ENCODE data around the gene ADGRD1. TPM values are rescaled to one million over a fixed set of nuclear protein-coding genes. Genes with fewer than 3 reads are reported as not detected.

ADGRD1 gene
- total RNA-seq, 1 donor from 2014 or later = 35.8 TPM

DNA sequence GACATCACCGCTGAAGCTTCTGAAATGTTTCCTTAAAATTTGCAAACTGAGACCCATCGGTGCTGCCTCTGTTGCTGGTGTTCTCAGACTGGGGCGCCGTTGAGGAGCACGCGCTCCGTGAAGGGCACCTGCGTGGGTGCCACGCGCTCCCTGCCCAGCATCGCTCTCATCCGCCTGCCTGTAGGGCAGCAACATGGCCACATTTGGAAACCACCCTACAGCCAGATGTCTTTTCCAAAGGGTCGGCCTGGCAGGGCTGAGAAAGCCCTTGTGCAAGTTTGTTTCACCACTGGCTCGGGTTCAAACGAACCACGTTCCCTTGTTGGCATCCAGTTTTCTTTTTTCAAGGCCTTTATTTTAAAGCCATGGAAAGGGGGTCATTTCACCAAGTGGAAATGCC, 13.9 kb downstream of the ADGRD1 start:
- TF ChIP-seq POLR2A (IDR thresholded peaks at IDR 0.05) (no peak), POLR2AphosphoS5 (IDR thresholded peaks at IDR 0.05; ENCODE audit: insufficient read depth in 1 of 2, low read depth in 1 of 2) (peak in 1 of 2 donors; percentile 15)
- TF ChIP-seq, protein P1, sequence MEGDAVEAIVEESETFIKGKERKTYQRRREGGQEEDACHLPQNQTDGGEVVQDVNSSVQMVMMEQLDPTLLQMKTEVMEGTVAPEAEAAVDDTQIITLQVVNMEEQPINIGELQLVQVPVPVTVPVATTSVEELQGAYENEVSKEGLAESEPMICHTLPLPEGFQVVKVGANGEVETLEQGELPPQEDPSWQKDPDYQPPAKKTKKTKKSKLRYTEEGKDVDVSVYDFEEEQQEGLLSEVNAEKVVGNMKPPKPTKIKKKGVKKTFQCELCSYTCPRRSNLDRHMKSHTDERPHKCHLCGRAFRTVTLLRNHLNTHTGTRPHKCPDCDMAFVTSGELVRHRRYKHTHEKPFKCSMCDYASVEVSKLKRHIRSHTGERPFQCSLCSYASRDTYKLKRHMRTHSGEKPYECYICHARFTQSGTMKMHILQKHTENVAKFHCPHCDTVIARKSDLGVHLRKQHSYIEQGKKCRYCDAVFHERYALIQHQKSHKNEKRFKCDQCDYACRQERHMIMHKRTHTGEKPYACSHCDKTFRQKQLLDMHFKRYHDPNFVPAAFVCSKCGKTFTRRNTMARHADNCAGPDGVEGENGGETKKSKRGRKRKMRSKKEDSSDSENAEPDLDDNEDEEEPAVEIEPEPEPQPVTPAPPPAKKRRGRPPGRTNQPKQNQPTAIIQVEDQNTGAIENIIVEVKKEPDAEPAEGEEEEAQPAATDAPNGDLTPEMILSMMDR (IDR thresholded peaks at IDR 0.05) = no peak
- H3K27ac ChIP-seq = no peak overlapping the region
- peaks cover 14% of the 10 kb centered on the region for H3K4me1 ChIP-seq
- intact Hi-C loops (cut with DNase I) = no loop called here
- H3K9me3 ChIP-seq = no peaks in the 10 kb centered on the region
- H3K4me3 ChIP-seq = no peak overlapping the region
- no peaks in the 10 kb centered on the region for H3K27me3 ChIP-seq
- H3K36me3 ChIP-seq = no peaks in the 10 kb centered on the region
- peak in 1 of 2 donors; percentile 32 for DNase-seq (ENCODE audit: extremely low spot score in 2 of 2)

GRCh38 chr12:130968611-130969010, 14.9 kb downstream of the ADGRD1 start:
- no peaks in the 10 kb centered on the region for H3K9me3 ChIP-seq
- no peak overlapping the region for H3K27ac ChIP-seq
- TF ChIP-seq POLR2A (IDR thresholded peaks at IDR 0.05) = no peak
- TF ChIP-seq POLR2AphosphoS5 (IDR thresholded peaks at IDR 0.05; ENCODE audit: insufficient read depth in 1 of 2, low read depth in 1 of 2) = no peak
- TF ChIP-seq, protein P1 (IDR thresholded peaks at IDR 0.05) = no peak
- peaks cover 21% of the 10 kb centered on the region for H3K4me1 ChIP-seq
- no peak overlapping the region for H3K4me3 ChIP-seq
- no peak for DNase-seq (ENCODE audit: extremely low spot score in 2 of 2)
- intact Hi-C loops (cut with DNase I) = no loop called here
- H3K36me3 ChIP-seq = no peaks in the 10 kb centered on the region
- no peaks in the 10 kb centered on the region for H3K27me3 ChIP-seq

GRCh38 chr12:130969223-130969622, 15.5 kb downstream of the ADGRD1 start:
- Histone ChIP-seq H3K4me3 (no peak overlapping the region), H3K4me1 (peaks cover 21% of the 10 kb centered on the region), H3K36me3 (peaks cover 0 to under 1% of the 10 kb centered on the region in 2 donors), H3K27ac (no peak overlapping the region), H3K9me3 (no peaks in the 10 kb centered on the region), H3K27me3 (no peaks in the 10 kb centered on the region)
- DNase-seq (ENCODE audit: extremely low spot score in 2 of 2) = no peak
- intact Hi-C loops (cut with DNase I) = no loop called here
- TF ChIP-seq, protein P1 (IDR thresholded peaks at IDR 0.05) = no peak
- TF ChIP-seq POLR2A (IDR thresholded peaks at IDR 0.05) (no peak), POLR2AphosphoS5 (IDR thresholded peaks at IDR 0.05; ENCODE audit: insufficient read depth in 1 of 2, low read depth in 1 of 2) (no peak)

DNA sequence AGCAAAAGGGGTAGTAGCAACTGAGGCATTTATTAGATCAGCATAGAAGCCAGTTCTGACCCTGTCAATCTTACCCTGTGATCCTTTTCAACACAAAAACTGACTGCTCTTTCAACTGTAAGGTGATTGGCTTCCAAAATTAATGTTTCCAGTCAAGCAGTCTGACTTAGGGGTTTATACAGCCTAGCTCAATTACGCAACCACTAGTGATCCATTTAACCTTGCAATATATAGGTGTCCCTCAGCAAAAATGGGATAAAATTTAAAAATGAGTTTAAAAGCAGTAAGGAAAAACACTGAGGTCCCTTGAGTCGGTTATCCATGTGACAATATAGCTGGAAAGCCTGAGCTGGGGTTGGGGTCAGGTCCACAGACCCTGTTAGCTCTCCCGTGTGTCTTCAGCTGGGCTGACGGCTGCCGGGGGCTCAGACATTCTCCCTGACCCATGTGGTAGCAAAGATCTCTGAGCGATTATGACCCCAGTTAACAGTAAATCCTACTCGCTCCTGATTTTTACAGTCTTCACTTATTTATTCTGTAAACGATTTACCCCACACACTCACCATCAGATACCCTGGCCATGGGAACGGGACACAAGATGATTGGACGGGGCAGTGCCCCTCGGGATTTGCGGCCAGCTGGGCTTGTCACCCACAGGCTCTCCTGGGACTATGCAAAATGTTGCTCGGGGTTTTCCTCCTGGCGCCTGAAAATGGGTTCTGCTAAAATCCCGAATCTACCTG, 16.6 kb downstream of the ADGRD1 start:
- H3K9me3 ChIP-seq = no peaks in the 10 kb centered on the region
- no peak overlapping the region for H3K4me3 ChIP-seq
- TF ChIP-seq POLR2AphosphoS5 (IDR thresholded peaks at IDR 0.05; ENCODE audit: insufficient read depth in 1 of 2, low read depth in 1 of 2) = no peak
- no peak for TF ChIP-seq POLR2A (IDR thresholded peaks at IDR 0.05)
- TF ChIP-seq, protein P1 (IDR thresholded peaks at IDR 0.05) = no peak
- intact Hi-C loops (cut with DNase I) = no loop called here
- H3K4me1 ChIP-seq = peaks cover 21% of the 10 kb centered on the region
- no peak for DNase-seq (ENCODE audit: extremely low spot score in 2 of 2)
- H3K27ac ChIP-seq = peak overlapping the region; percentile 49
- H3K27me3 ChIP-seq = no peaks in the 10 kb centered on the region
- peaks cover 0 to 8% of the 10 kb centered on the region in 2 donors for H3K36me3 ChIP-seq

- peaks cover 21% of the 10 kb centered on the region for H3K4me1 ChIP-seq
- no peaks in the 10 kb centered on the region for H3K27me3 ChIP-seq
- peaks cover 0 to 8% of the 10 kb centered on the region in 2 donors for H3K36me3 ChIP-seq
- no peak for TF ChIP-seq POLR2AphosphoS5 (IDR thresholded peaks at IDR 0.05; ENCODE audit: insufficient read depth in 1 of 2, low read depth in 1 of 2)
- no peak for TF ChIP-seq POLR2A (IDR thresholded peaks at IDR 0.05)
- TF ChIP-seq, protein P1 (IDR thresholded peaks at IDR 0.05) = no peak
- no peak overlapping the region for H3K4me3 ChIP-seq
- intact Hi-C loops (cut with DNase I) = no loop called here
- H3K9me3 ChIP-seq = no peaks in the 10 kb centered on the region
- H3K27ac ChIP-seq = no peak overlapping the region
- DNase-seq (ENCODE audit: extremely low spot score in 2 of 2) = no peak
Observed at GRCh38 chr12:130970908-130971233, 17.2 kb downstream of the ADGRD1 start.

All from vagina (tissue), 2 donors.